NCI-H2171 treated with DMSO at 0.1 percent for 48 hours (cell line): ENCODE results near the gene KIF9.
"Not testable (repeated sequence)": the region's sequence is repeated elsewhere in the genome, so short reads cannot be mapped to it uniquely, and the experiment has no call there.

ENCODE experiments used
- DNase-seq: peaks from one replicate; lab custom pipeline; 2025; lab: John Stamatoyannopoulos, UW

KIF9 gene

DNA sequence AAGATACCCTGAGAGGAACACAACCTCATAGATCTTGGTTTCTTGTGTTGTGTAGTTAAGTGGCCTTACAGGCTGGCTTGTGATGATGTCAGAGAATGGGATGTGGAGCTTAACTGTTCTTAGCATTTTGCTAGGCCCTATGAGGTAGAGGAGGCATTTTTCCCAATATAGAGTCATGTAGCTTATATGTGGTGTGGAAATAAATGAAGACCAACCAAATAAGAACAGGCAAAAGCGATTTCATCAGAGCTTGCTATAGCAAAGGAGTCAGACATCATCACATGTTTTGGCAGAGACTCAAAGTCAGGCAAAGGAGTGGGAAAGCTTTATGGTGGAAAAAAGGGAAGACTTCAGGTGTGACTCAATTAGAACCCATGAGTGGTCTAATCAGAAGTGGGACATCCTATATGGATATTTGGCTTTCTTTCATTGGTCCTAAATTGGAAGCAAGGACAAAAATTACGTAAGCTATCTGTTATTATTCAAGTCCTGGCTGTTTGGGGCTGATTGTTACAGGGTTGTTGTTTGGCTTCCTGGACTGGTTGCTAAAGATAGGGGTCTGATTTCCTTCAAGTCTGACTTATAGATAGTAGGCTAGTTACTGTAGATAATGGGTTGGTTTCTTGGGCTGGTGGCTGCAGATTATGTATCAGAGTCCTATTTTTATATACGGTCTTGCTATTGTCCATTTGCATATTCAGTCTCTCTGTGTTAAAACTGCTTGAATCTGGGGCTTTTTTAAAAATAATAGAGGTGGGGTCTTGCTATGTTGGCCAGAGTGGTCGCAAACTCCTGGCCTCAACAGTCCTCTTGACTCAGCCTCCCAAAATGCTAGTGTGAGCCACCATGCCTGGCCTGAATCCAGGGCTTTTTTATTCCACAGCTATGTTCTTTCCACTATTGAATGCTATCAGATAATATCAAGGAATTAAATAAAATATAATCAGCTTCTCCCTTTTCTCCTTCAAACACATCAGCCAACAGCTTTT lies 88.4 kb downstream of the KIF9 start:
- DNase-seq: no peak

DNA sequence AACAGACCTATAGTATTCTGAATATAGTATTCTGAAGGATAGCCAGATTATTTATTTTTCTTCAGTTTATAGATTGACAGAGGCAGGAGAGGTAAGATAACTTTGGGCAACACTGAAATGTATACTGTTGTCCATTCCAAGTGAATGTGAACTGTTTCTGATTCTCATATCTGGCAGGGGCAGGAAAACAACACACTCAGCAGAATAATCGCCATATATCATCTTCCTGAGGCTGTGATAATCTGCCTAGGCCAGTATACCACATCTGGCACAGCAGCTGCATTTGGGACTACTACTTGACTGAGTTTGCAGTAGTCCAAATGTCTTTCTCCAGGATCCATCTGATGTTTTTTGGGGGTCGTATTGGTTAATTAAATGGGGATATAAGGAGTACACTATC lies 96.3 kb downstream of the KIF9 start:
- DNase-seq: no peak

DNA sequence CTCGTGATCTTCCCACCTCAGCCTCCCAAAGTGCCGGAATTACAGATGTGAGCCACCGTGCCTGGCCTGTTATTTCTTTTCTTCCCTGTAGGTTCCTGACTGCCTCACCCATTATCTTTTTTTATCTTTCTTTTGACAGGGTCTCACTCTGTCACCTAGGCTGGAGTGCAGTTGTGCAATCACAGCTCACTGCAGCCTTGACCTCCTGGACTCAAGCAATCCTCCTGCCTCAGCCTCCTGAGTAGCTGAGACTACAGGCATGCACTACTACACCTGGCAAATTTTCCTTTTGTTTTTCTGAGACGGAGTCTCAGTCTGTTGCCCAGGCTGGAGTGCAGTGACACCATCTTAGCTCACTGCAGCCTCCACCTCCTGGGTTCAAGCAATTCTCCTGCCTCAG lies 100.9 kb downstream of the KIF9 start:
- not testable (repeated sequence) for DNase-seq

DNA sequence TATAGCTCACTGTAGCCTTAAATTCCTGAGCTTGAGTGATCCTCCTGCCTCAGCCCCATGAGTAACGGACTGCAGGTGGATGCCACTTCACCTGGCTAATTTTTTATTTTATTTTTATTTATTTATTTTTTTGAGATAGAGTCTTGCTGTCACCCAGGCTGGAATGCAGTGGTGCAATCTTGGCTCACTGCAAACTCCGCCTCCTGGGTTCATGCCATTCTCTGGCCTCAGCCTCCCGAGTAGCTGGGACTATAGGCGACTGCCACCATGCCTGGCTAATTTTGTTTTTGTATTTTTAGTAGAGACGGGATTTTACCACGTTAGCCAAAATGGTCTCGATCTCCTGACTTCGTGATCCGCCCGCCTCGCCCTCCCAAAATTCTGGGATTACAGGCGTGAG lies 102.6 kb downstream of the KIF9 start:
- DNase-seq: not testable (repeated sequence)
